Inflammatory macrophage (primary cell): ENCODE data around the gene PLCG2.
A peak's percentile ranks its signal among the peaks of the same experiment; 100 is the strongest.
"Not testable (repeated sequence)": the region's sequence is repeated elsewhere in the genome, so short reads cannot be mapped to it uniquely, and the experiment has no call there.

Experiments
- DNase-seq, 2 donors: peaks; one replicate each; pipeline ENCODE4 v3.0.0-alpha.2; 2020 to 2022

The PLCG2 gene

GRCh38 chr16:81790830-81791435 is 11.8 kb downstream of the PLCG2 start:
- no peak for DNase-seq

GRCh38 chr16:81792828-81793227 is 13.7 kb downstream of the PLCG2 start:
- DNase-seq, result no peak

- no peak for DNase-seq
These were observed 16.1 kb downstream of the PLCG2 start for GRCh38 chr16:81795193-81795592.

- no peak for DNase-seq
These were observed 16.9 kb downstream of the PLCG2 start for GRCh38 chr16:81796035-81796434.

GRCh38 chr16:81796583-81797346 is 17.7 kb downstream of the PLCG2 start:
- no peak for DNase-seq

- DNase-seq, result peak; percentile 74 to 80
These were observed 18.4 kb downstream of the PLCG2 start for GRCh38 chr16:81797443-81797842.

- peak; percentile 56 to 61 for DNase-seq
These were observed 19.4 kb downstream of the PLCG2 start for GRCh38 chr16:81798311-81799137.

- DNase-seq, result no peak
These were observed 20.0 kb downstream of the PLCG2 start for GRCh38 chr16:81799138-81799504.

GRCh38 chr16:81801724-81802123 is 22.6 kb downstream of the PLCG2 start:
- not testable (repeated sequence) for DNase-seq

- no peak for DNase-seq
These were observed 24.2 kb downstream of the PLCG2 start for GRCh38 chr16:81803332-81803731.

GRCh38 chr16:81804134-81804610 is 25.1 kb downstream of the PLCG2 start:
- DNase-seq, result peak; percentile 51 to 62

- no peak for DNase-seq
These were observed 27.6 kb downstream of the PLCG2 start for GRCh38 chr16:81806696-81807095.

GRCh38 chr16:81807767-81808358 is 28.8 kb downstream of the PLCG2 start:
- no peak for DNase-seq

- peak; percentile 16 to 71 for DNase-seq
These were observed 29.9 kb downstream of the PLCG2 start for GRCh38 chr16:81808933-81809480.

- DNase-seq, result no peak
These were observed 30.5 kb downstream of the PLCG2 start for GRCh38 chr16:81809567-81809966.

GRCh38 chr16:81810361-81810760 is 31.3 kb downstream of the PLCG2 start:
- no peak for DNase-seq

- no peak for DNase-seq
These were observed 31.9 kb downstream of the PLCG2 start for GRCh38 chr16:81810894-81811538.

GRCh38 chr16:81813648-81814047 is 34.6 kb downstream of the PLCG2 start:
- DNase-seq, result no peak

GRCh38 chr16:81814751-81815428 is 35.8 kb downstream of the PLCG2 start:
- no peak for DNase-seq

GRCh38 chr16:81815429-81815766 is 36.3 kb downstream of the PLCG2 start:
- no peak for DNase-seq

GRCh38 chr16:81816351-81816750 is 37.3 kb downstream of the PLCG2 start:
- DNase-seq, result no peak

GRCh38 chr16:81816793-81817210 is 37.7 kb downstream of the PLCG2 start:
- no peak for DNase-seq
